Astrocyte (in vitro differentiated cells and primary cell): ENCODE measurements around the gene PFDN4.

Experiments used
- EZH2 ChIP-seq: IDR thresholded peaks from 2 replicates; pipeline ENCODE4 v1.6.1; 2012; ENCODE audit warnings: mild to moderate bottlenecking, low read length, inconsistent platforms; ENCODE audit not compliant: insufficient read depth
- TF ChIP-seq, protein P1 (sequence below): IDR thresholded peaks from 2 replicates; pipeline ENCODE4 v1.5.1; 2011; ENCODE audit warnings: low read depth, mild to moderate bottlenecking, inconsistent platforms, low read length, moderate library complexity; ENCODE audit not compliant: insufficient read depth

DNA sequence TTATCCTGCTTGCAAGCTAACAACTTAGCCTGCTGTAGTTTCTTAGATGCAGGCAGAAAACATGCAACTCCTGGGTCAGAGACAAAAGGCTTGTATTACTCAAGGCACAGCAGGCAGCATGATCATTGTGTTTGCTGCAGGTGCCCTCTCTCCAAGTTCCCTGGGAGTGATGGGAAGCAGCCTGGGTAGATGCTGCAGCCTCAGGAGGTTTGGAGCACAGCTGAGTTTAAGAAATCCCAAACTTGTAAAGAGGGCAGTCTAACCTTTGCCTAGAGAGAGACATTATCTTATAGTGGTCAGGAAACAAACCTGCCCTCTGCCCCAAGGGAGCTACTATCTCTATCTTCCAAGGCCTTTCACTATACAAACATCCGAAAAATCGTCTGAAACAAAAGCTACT, 61.1 kb downstream of the PFDN4 start:
- TF ChIP-seq, protein P1, sequence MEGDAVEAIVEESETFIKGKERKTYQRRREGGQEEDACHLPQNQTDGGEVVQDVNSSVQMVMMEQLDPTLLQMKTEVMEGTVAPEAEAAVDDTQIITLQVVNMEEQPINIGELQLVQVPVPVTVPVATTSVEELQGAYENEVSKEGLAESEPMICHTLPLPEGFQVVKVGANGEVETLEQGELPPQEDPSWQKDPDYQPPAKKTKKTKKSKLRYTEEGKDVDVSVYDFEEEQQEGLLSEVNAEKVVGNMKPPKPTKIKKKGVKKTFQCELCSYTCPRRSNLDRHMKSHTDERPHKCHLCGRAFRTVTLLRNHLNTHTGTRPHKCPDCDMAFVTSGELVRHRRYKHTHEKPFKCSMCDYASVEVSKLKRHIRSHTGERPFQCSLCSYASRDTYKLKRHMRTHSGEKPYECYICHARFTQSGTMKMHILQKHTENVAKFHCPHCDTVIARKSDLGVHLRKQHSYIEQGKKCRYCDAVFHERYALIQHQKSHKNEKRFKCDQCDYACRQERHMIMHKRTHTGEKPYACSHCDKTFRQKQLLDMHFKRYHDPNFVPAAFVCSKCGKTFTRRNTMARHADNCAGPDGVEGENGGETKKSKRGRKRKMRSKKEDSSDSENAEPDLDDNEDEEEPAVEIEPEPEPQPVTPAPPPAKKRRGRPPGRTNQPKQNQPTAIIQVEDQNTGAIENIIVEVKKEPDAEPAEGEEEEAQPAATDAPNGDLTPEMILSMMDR = no peak
- TF ChIP-seq EZH2 = no peak
